HepG2 (cell line): ENCODE measurements around the gene ACAP1. TPM values are rescaled to one million over a fixed set of nuclear protein-coding genes. Genes with fewer than 3 reads are reported as not detected.

Experiments
- AKAP8 ChIP-seq: sonication (generic); formaldehyde crosslinking; IDR thresholded peaks from 2 replicates; pipeline ENCODE4 v1.5.1; 2020; ENCODE audit warnings: mild to moderate bottlenecking, missing genetic modification reagents
- FOSL1 ChIP-seq: sonication (generic); formaldehyde crosslinking; IDR thresholded peaks from 2 replicates; pipeline ENCODE4 v1.9.0; 2021; ENCODE audit warnings: missing genetic modification reagents, borderline replicate concordance
- JARID2 ChIP-seq: sonication (generic); formaldehyde crosslinking; IDR thresholded peaks from 2 replicates; pipeline ENCODE4 v1.8.1; 2023; ENCODE audit warnings: missing genetic modification reagents, inconsistent platforms; ENCODE audit not compliant: insufficient replicate concordance
- MAF1 ChIP-seq: sonication (generic); formaldehyde crosslinking; IDR thresholded peaks from 2 replicates; pipeline ENCODE4 v1.5.0; 2020; ENCODE audit warnings: missing genetic modification reagents, borderline replicate concordance
- MYC ChIP-seq: sonication (generic); formaldehyde crosslinking; IDR thresholded peaks from 2 replicates; pipeline ENCODE4 v1.9.0; 2021; ENCODE audit warnings: missing genetic modification reagents, borderline replicate concordance
- SAP130 ChIP-seq: IDR thresholded peaks from 2 replicates; pipeline ENCODE4 v1.6.1; 2016; ENCODE audit warnings: low read depth
- TEAD3 ChIP-seq: optimal IDR thresholded peaks from 2 replicates; pipeline ENCODE3; 2016; ENCODE audit warnings: borderline replicate concordance
- YEATS2 ChIP-seq: sonication (generic); formaldehyde crosslinking; IDR thresholded peaks from 2 replicates; pipeline ENCODE4 v1.4.0; 2020; ENCODE audit warnings: missing genetic modification reagents, borderline replicate concordance
- polyA plus RNA-seq, 8 experiments: library from polyadenylated mRNA; depleted of rRNA in 3 of 8; stranded (reverse) in 7 of 8; unstranded in 1 of 8; fragments of >200 nt; fragmentation: Illumina TruSeq in 4 of 8; extraction: Trizol in 4 of 8; gene quantifications; 2 replicates each; pipeline versions ENCODE4 v1.2.1 to v1.2.3, GENCODE V29; 2011 to 2016; ENCODE audit warnings: low read depth in 4 of 8, missing spikeins in 1 of 8, mixed read lengths in 1 of 8; ENCODE audit not compliant: insufficient read depth in 1 of 8
- total RNA-seq, 5 experiments: library from RNA; depleted of rRNA; stranded (reverse); fragments of >200 nt; fragmentation: Illumina TruSeq; extraction: Trizol; gene quantifications; 2 replicates each; pipeline ENCODE4 v1.2.3, GENCODE V29; 2016; ENCODE audit warnings: low read depth in 1 of 5
- TF ChIP-seq, protein P1 (sequence below): sonication (generic); formaldehyde crosslinking; IDR thresholded peaks from 2 replicates; pipeline ENCODE4 v1.5.1; 2020; ENCODE audit warnings: missing genetic modification reagents, mild to moderate bottlenecking, borderline replicate concordance
- TF ChIP-seq, protein P2 (sequence below): sonication (generic); formaldehyde crosslinking; IDR thresholded peaks from 2 replicates; pipeline ENCODE4 v1.4.0; 2020; ENCODE audit warnings: missing genetic modification reagents
- TF ChIP-seq, protein P3 (sequence below): sonication (generic); formaldehyde crosslinking; conservative IDR thresholded peaks from 2 replicates; pipeline ENCODE4 v1.8.0; 2022; ENCODE audit warnings: mild to moderate bottlenecking, moderate library complexity, missing genetic modification reagents
- TF ChIP-seq, protein P4 (sequence below), 2 experiments: sonication (generic) in 1 of 2; formaldehyde crosslinking in 1 of 2; IDR thresholded peaks; 2 replicates each; pipeline versions ENCODE4 v1.5.1 to v1.6.1; 2011 to 2020; ENCODE audit warnings: borderline replicate concordance in 1 of 2, low read depth in 1 of 2, low read length in 1 of 2, mild to moderate bottlenecking in 1 of 2, missing genetic modification reagents in 1 of 2, moderate library complexity in 1 of 2
- TF ChIP-seq, protein P5 (sequence below): IDR thresholded peaks from 2 replicates; pipeline ENCODE4 v1.6.1; 2016; ENCODE audit warnings: low read depth, borderline replicate concordance
- TF ChIP-seq, protein P6 (sequence below): sonication (generic); formaldehyde crosslinking; IDR thresholded peaks from 2 replicates; pipeline ENCODE4 v1.4.0; 2020; ENCODE audit warnings: missing genetic modification reagents
- TF ChIP-seq, protein P7 (sequence below): IDR thresholded peaks from 2 replicates; pipeline ENCODE4 v1.4.0; 2020; ENCODE audit warnings: mild to moderate bottlenecking, missing genetic modification reagents

Gene ACAP1
- total and polyA plus RNA-seq, 2 of the 13 experiments (the other 11 are each of a cell fraction or from before 2014, with no cell fraction given), result 1.3 to 2.5 TPM

DNA sequence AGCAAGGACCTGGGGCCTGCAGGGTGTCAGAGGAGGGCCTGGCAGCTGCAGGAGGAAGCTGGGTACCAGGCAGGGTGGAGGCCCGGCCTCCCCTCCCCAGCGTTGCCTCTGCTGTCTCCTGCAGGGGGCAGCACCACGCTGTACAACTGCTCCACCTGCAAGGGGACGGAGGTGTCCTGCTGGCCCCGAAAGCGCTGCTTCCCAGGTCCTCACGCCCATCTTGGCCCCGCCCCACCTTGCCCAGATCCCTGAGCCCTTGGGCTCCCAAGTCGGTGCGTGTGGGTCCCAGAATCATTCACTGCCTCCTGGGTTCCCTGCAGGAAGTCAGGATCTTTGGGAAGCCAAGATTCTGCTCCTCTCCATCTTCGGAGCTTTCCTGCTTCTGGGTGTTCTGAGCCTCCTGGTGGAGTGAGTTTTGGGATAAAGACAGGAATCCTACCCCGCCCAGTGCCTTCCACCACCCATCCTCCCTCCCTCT lies 19.8 kb downstream of the ACAP1 start (continued):
- TF ChIP-seq, protein P1, sequence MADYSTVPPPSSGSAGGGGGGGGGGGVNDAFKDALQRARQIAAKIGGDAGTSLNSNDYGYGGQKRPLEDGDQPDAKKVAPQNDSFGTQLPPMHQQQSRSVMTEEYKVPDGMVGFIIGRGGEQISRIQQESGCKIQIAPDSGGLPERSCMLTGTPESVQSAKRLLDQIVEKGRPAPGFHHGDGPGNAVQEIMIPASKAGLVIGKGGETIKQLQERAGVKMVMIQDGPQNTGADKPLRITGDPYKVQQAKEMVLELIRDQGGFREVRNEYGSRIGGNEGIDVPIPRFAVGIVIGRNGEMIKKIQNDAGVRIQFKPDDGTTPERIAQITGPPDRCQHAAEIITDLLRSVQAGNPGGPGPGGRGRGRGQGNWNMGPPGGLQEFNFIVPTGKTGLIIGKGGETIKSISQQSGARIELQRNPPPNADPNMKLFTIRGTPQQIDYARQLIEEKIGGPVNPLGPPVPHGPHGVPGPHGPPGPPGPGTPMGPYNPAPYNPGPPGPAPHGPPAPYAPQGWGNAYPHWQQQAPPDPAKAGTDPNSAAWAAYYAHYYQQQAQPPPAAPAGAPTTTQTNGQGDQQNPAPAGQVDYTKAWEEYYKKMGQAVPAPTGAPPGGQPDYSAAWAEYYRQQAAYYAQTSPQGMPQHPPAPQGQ (CRISPR knock-in tag), result no peak
- TF ChIP-seq AKAP8 (CRISPR knock-in tag), result peak; percentile 35; the same call in 1 of the 2 replicates
- TF ChIP-seq MYC (CRISPR knock-in tag), result peak; percentile 35; the same call in 1 of the 2 replicates
- TF ChIP-seq, protein P2, sequence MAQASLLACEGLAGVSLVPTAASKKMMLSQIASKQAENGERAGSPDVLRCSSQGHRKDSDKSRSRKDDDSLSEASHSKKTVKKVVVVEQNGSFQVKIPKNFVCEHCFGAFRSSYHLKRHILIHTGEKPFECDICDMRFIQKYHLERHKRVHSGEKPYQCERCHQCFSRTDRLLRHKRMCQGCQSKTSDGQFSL (CRISPR knock-in tag), result 0 out of 2 replicates have a peak, but pooled peaks have one; percentile 41
- TF ChIP-seq, protein P3, sequence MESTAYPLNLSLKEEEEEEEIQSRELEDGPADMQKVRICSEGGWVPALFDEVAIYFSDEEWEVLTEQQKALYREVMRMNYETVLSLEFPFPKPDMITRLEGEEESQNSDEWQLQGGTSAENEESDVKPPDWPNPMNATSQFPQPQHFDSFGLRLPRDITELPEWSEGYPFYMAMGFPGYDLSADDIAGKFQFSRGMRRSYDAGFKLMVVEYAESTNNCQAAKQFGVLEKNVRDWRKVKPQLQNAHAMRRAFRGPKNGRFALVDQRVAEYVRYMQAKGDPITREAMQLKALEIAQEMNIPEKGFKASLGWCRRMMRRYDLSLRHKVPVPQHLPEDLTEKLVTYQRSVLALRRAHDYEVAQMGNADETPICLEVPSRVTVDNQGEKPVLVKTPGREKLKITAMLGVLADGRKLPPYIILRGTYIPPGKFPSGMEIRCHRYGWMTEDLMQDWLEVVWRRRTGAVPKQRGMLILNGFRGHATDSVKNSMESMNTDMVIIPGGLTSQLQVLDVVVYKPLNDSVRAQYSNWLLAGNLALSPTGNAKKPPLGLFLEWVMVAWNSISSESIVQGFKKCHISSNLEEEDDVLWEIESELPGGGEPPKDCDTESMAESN (CRISPR knock-in tag), result 0 out of 2 replicates have a peak, but pooled peaks have one; percentile 22
- TF ChIP-seq, protein P4, sequence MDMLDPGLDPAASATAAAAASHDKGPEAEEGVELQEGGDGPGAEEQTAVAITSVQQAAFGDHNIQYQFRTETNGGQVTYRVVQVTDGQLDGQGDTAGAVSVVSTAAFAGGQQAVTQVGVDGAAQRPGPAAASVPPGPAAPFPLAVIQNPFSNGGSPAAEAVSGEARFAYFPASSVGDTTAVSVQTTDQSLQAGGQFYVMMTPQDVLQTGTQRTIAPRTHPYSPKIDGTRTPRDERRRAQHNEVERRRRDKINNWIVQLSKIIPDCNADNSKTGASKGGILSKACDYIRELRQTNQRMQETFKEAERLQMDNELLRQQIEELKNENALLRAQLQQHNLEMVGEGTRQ (IDR thresholded peaks at IDR 0.05; ENCODE audit: low read depth, low read length), result no peak
- TF ChIP-seq, protein P4 (CRISPR knock-in tag; IDR thresholded peaks at IDR 0.05; ENCODE audit: borderline replicate concordance), result no peak
- TF ChIP-seq MAF1 (CRISPR knock-in tag), result no peak
- TF ChIP-seq, protein P5, sequence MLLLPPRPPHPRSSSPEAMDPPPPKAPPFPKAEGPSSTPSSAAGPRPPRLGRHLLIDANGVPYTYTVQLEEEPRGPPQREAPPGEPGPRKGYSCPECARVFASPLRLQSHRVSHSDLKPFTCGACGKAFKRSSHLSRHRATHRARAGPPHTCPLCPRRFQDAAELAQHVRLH, result peak; percentile 51; the same call in 1 of the 2 replicates
- peak; percentile 66 for TF ChIP-seq SAP130
- TF ChIP-seq, protein P6, sequence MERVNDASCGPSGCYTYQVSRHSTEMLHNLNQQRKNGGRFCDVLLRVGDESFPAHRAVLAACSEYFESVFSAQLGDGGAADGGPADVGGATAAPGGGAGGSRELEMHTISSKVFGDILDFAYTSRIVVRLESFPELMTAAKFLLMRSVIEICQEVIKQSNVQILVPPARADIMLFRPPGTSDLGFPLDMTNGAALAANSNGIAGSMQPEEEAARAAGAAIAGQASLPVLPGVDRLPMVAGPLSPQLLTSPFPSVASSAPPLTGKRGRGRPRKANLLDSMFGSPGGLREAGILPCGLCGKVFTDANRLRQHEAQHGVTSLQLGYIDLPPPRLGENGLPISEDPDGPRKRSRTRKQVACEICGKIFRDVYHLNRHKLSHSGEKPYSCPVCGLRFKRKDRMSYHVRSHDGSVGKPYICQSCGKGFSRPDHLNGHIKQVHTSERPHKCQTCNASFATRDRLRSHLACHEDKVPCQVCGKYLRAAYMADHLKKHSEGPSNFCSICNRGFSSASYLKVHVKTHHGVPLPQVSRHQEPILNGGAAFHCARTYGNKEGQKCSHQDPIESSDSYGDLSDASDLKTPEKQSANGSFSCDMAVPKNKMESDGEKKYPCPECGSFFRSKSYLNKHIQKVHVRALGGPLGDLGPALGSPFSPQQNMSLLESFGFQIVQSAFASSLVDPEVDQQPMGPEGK (CRISPR knock-in tag), result peak; percentile 80
- TF ChIP-seq, protein P7, sequence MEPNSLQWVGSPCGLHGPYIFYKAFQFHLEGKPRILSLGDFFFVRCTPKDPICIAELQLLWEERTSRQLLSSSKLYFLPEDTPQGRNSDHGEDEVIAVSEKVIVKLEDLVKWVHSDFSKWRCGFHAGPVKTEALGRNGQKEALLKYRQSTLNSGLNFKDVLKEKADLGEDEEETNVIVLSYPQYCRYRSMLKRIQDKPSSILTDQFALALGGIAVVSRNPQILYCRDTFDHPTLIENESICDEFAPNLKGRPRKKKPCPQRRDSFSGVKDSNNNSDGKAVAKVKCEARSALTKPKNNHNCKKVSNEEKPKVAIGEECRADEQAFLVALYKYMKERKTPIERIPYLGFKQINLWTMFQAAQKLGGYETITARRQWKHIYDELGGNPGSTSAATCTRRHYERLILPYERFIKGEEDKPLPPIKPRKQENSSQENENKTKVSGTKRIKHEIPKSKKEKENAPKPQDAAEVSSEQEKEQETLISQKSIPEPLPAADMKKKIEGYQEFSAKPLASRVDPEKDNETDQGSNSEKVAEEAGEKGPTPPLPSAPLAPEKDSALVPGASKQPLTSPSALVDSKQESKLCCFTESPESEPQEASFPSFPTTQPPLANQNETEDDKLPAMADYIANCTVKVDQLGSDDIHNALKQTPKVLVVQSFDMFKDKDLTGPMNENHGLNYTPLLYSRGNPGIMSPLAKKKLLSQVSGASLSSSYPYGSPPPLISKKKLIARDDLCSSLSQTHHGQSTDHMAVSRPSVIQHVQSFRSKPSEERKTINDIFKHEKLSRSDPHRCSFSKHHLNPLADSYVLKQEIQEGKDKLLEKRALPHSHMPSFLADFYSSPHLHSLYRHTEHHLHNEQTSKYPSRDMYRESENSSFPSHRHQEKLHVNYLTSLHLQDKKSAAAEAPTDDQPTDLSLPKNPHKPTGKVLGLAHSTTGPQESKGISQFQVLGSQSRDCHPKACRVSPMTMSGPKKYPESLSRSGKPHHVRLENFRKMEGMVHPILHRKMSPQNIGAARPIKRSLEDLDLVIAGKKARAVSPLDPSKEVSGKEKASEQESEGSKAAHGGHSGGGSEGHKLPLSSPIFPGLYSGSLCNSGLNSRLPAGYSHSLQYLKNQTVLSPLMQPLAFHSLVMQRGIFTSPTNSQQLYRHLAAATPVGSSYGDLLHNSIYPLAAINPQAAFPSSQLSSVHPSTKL (CRISPR knock-in tag), result 0 out of 2 replicates have a peak, but pooled peaks have one; percentile 9
- peak; percentile 53; the same call in 1 of the 2 replicates for TF ChIP-seq YEATS2 (CRISPR knock-in tag)
- TF ChIP-seq TEAD3 (CRISPR knock-in tag), result peak; percentile 46
- no peak for TF ChIP-seq JARID2 (CRISPR knock-in tag)
- no peak for TF ChIP-seq FOSL1 (CRISPR knock-in tag)
